Activated naive CD4-positive, alpha-beta T cell treated with anti-CD3 and anti-CD28 coated beads, Interleukin-2, amount 50 U/mL, for 16 hours (primary cell): ENCODE measurements around the gene NR2F2.

Experiments used
- DNase-seq: peaks from one replicate; pipeline ENCODE4 v3.0.0-alpha.2; 2020

The NR2F2 gene

DNA sequence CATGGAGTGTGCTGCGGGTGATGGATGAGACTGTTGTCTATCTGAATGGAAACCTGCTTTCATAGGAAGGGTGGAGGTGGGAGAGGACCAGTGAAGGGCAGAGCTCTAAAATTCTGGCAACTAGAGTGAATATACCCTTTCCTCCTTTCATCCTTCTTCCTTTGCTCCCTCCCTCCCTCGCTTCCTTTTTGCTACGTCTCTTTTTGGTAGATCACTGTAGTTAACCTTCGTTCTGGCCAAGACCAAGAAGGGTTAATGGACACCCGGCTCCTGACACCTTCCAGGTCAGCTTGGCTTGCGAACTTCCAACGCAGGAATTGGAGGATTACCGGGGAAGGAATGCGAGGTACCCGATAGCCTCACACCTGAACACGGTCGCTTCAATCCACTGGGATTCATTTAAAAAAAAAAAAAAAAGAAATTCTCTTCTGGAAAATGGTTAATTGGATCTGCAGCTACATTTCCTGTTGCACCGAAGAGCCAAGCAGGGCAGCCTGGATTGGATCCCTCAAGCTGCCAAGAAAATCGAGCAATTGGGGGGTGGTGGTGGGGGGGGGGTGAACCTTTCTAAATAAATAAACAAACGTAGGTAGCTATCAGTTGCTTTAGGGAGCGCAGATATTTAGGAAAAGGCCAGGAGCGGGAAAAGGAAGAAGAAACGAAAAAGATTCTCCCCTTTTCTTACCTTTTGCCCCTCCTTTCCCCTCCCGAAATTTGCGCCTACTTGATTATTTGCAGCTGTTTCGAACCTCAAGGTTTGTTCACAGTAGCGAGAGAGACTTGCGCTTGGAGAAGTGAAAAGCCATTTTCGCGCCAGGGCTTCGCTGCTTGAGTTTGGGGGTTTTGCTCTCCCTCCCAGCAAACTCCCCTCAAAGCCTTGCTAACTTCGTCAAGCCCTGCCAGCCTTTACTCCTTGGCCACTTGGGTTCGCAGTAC, 9.5 kb upstream of the NR2F2 start:
- no peak for DNase-seq

DNA sequence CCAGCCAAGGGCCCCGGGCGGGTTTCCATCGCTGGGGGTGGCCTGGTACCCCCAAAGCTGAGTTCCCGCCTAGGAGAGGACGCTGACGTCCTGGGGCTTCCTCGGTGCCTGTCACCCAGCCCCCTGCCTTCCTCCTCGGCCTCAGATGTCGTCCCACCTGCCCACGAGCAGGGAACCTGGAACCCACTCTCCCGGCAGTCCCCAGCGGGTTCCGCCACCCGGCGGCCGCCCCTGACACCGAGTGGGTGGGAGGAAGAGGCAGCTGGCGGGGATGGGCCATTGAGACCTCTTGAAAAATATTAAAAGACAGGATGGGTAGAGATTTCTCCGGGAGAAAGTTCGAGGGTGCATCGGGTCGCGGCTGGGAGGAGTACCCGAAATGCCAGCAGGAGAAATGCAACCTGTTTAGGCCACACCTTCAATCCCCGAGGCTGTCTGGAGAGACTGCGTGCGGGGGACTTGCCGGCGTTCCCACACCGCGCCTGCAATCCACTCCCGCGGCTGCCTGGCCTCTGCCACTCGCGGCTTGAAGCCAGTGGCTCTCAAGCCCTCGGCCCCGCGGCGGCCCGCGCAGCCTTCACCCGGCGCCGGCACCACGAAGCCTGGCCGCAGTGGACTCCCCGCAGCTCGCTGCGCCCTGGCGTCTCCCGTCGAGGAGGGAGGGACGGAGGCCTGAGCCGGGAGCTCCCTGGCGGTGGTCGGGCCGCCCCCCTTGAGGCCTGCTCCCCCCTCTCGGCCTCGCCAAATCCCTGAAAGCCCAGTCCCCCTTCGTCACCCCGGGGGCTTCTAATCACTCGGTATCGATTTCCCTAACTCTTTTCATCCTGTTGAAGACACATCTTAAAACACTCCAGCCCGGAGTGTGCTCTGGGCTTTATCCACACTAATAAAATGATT, 8.6 kb upstream of the NR2F2 start:
- no peak for DNase-seq

DNA sequence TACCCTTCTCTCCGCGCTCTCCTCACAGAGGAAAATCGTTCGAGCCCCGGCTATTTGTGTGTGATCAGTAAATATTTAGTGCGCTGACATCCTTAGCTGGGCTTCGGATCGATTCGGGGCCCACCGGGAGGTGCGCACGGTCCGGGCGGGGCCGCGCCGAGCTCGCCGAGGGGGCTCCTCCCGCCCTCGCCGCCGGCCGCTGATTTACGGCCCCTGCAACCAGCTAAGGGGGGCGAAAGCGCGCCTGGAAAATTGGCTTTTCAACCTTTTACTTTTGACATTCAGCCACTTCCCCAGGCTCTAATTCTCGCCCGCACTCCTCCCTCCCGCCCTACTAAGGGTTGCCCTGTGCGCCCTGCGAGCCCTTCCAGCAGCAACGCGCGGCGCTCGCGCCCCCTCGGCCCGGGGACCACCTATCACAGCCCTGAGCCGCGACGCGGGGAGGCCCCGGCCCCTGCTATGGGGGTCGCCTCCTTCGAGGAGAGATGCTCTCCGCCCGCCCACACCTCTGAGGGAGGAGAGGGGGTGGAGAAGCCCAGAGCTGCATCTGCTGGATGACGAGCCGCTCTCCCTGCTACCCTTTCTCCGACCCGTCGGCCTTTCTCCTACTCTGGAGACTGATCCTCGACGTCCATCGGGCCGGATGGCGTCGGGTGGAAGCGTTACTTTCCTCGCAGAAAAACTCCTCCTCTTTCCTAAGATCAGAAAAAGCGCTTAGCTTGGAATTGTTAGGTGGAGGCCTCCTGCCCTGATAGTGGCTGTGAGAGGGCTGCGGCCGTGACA, 7.8 kb upstream of the NR2F2 start:
- DNase-seq, result no peak

DNA sequence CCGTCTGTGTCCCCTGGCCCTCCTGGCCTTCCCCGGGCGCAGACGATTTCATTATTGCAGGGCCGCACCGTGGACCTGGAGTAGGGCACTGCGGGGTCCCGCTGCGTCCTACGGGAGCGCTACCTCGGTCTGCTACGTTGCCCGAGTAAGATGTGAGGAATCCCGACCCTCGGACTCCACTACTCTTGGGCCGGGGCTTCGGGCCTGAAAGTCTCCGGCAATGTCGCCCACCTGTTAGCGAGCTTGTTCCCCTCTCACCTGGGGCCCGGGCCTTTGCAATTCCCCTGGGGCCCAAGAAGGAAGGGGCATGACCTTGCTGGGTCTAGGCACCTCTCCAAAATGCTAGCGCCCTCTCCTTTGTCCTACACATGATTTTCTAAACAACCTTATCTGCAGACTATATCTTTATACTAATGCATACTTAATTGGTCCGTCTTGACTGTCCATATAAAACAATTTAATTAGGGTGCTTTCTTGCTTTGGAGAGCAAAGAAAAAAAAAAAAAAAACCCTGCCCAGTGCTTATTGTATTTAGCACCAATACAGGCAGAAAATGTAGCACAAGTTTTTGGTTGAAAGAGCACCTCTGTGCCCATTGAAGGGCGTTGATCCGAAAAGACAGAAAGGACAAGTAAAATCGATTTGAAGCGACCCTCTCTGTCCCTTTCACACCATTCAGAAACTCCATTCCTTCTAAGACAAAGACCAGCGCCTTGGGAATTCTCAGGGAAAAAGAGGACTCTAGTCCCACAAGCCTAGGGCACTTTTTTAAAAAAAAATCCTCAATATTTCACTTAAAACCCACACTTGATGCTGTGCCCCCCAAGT, 7.0 kb upstream of the NR2F2 start:
- DNase-seq, result no peak

DNA sequence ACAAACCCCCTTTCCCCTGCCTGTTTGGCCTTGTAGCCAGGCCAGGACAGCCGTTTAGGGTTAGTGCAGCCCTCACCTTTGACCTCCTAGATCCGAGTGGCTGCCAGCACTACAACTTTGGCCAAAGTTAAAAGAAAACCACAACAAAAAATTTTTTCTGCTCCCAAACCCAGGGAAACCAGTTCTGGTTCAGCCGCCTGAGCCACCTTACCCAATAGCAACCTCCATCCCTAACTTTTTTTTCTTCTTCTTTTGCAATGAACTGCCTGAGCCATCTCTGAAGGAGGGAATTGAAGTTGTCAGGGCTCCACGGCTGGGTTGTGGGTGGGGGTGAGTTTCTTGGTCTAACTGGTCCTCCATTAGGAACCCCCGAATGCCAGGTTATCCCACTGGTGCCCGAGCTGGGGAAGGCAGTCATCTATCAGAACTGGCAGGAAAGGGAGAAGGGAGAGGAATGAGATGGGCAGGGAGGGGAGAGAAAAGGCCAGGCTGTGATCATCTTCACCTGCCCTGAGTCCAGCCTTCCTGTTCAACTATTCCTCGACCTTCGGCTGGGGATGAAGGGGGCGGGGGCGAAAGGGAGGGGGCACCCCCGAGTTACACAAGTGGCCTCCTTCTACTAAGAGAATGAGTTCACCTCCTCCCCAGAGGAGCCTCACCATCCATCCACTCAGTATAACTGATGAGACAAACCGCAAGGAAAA, 6.2 kb upstream of the NR2F2 start:
- no peak for DNase-seq

DNA sequence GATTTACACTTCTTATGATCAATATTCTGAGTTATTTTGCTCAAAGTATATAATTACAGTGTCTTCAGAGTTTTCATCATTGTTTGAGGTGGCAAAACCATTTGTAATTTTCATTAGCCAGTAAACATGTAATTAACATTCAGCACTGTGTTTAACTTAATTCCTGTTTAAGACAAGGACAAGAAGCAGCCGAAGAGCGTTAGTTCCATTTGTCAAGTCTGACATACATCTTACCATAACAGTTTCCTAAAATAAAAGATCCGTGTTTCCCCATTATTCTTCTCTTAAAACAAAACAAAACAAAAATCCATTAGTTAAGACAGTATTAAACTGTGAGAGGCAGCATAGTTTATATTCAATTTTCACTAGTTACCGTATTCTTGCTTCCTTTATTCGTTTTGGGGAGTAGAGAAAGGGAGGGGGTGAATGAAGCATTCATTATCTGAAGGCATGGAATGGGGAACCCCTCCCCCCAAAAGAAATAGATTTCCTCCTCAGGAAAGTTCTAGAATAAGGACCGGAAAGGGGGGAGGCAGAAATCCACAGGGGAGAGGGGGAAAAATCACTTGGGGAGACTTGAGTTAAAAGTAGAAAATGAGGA, 5.5 kb upstream of the NR2F2 start:
- DNase-seq, result no peak

DNA sequence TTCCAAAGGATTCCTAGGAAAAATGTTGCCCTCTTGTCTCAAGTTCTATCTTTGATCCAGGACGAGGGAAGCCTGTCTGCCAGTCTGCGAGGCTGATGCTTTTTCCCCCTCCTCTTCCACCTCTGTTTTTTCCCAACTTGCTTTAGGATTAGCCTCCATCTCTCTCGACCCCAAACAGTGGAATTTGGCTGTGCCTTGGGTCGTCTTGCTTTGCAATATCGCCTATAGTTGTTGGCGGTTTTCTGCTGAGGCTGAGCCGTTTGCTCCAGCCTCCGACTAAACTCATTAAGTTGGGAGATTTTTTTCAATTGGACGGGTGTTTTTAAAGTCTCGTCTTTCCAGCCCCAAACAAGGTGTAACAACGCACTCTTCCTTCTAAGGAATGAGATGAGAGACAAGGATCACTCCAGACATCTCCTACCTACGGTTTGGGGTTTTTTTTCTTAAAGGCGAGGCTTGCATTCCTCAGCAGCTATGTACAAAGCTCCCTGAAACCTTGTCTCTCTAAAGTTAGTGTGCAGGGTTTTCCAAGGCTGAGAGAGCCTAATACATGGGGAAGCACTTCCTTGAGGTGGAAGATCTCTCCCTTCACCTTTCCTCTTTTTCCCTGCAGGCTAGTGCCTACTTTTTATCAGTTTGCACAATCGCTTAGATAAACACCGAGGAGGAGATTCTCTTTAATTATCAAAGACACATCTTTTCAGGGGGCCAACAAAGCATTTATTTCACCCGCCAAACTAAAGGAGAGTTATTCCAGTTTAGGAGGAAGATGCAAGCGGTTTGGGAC, 4.8 kb upstream of the NR2F2 start:
- DNase-seq, result no peak

DNA sequence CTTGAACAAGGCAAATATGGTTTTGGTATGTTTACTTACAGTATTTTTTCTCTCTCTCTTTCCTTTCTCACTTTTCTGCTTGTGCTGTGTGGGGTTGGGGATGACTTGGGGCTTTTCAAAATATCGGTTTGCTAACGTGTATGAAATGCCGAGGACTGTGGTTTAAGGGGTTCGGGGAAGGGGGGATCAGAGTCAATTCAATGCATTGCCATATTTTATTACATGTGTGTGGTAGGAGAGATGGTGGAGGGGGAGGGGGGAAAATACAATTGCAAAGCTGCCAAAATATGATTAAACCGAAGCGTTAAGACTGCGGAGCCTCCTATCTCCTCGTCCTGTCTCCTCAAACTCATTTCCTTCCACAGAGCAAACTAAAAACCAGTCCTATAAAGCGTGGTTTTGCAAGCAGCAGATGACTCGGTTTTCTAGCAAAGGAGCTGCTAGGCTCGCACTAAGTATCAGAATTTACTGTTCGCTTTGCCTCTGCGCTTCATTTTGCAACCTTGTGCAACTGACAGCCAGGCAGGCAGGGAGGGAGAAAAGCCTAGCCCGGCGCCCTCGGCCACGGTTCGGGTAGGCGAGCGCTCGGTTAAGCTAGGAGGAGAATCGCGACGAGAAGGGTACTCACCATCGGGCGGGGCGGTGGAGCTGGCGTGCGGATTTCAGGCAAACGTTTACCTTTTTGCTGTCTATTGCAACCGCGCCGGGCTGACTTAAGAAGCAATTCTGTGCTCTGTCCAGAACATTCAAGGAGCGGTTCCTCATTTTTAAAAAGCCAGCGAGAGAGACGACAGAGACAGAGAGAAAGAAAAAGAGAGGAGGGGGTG, 4.0 kb upstream of the NR2F2 start:
- DNase-seq, result no peak

DNA sequence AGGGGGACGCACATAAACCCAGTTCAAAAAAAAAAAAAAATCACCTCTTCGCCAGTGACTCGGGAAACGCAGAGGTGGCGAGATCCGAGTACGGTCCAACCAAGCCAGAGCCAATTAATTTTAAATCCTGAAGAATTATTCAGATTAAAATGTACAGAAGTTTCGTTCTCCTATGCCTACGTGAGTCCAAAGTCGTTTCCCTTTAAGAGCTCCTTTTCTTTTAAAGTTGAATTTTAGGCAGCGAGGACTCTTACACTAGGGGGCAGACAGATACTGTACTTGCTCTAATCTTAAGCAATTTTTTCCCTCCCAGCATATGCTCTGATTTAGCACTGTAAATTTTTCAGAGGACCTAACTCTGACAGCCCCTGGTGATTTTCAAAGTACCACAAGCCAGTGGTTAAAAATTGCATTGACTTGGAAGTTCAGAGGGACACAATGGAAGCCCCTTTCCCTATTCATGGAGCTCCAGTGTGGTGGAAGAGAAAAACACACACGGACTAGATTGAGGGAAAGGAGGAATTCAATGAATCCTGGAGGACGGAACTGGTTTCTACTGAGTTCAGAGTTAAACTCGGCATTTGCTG, 3.3 kb upstream of the NR2F2 start:
- no peak for DNase-seq

DNA sequence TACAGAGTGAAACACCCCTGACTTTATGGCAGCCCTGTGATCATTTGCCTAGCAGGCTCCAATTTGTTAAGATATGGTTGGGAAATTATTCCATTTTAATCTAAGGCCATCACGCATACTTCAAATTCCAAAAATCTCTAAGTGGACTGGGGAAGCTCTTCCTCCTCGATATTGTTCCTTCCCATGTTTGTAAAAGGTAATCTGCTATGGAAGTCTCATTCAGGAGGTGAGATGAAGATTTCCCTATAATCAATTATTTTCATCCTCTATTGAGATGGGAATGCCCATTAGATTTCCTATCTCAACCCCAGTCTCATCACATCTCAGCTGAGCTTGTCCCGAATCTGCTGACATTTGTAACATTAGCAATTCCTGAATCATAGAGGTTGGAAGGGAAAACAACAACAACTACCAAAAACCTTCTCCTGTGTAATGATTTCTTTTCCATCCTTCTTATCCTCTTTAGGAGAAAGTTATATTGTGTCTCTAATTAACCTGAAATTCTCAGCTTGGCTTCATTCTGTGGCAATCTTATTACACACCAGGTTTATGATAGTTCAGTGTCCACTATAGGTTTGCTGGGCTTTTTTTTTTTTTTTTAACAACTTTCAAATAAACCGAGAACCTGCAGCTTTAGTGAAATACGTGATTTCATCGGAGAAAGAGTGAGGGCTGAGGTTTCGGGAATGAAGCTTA, 2.2 kb upstream of the NR2F2 start:
- no peak for DNase-seq

DNA sequence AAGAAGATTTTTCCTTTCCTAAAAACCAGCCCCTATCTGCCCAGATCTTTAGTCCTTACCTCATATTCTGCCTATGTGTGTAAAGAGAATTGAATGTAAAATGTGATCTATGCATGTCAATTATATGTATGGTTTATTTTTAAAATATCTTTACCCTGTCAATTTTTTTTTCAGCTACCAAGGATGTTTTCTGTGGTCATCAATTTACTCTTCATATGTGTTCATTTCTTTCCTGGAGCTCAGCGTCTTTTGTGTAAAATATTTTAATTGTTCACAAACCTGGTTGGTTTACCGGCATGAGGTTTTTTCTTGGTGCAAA, 1.7 kb upstream of the NR2F2 start:
- no peak for DNase-seq

DNA sequence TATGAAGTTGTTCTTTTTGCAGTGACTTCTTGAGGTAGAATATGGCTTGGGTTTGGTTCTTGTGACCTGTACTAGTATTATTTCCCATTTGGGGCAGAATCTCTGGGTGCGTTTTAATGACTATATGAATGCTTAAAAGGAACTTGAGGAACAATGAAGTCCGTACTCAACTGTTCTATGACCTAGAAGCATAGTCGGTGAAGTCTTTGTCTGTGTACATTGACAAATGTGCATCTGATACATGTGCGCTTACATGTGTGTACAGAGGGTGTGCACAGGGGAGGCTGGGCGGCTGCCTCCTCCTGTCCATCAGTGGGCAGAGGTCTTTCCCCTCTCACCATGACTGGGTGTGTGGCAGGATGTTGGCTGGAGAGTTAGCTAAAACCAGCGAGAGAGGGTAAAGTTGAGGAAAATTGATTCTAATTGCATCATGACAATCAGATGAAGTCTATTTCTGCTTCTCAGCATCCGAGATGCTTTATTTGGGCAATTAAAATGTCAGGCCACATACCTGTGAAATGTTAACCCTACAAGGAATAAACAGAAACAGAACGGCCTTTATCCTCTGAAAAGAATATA, 1.0 kb upstream of the NR2F2 start:
- DNase-seq, result no peak

DNA sequence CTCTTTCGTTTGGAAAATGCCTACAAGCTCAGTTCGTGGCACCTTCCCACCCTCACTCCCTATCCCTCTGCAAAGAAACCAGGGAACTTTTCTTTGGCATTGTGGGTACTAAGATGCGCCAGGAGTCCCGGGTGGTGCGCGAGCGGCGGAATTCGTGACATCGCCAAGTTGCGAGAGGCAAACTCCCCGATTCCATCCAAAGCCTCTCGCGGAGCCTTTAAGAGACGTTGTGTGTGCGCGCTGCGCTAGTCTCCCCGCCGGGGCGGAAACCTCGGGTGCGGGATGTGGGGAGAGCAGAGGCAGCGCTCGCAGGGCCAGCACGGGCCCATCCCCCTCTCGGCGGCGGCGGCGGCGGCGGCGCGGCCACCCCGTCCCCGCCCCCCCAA, 443 bp upstream of the NR2F2 start:
- no peak for DNase-seq

DNA sequence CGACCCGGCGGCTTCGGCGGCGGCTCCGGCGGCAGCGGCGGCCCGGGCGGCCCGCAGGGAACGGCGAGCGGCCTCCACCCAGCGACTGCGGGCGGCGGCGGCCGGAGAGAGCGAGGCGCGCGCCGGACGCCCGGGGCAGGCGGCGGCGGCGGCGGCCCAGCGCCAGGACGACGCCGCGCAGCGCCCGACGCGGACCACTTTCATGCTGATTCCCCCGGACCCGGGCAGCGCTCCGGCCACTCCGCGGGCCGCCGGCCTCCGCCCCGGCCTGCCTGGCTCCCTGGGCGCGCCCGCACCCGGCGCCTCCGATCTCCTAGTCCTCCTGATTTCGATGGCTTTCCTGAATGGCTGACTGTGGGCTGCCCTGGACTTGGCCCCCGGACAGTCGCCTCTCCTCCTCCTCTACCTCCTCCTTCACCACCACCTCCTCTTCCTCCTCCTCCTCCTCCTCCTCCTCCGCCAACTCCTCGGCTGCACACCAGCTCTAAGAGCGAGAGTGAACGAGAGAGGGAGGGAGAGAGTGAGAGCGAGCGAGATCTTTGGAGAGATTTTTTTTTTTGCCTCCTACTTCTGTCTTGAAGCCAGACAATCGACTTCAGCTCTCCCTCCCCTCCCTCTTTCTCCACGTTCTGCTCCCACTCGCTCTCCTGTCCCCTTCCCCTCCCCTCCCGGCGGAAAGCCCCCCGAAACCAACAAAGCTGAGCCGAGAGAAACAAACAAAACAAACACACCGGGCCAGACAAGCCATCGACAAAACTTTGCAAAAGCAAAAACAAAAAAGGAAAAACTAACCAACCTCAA, 844 bp downstream of the NR2F2 start:
- DNase-seq, result no peak

DNA sequence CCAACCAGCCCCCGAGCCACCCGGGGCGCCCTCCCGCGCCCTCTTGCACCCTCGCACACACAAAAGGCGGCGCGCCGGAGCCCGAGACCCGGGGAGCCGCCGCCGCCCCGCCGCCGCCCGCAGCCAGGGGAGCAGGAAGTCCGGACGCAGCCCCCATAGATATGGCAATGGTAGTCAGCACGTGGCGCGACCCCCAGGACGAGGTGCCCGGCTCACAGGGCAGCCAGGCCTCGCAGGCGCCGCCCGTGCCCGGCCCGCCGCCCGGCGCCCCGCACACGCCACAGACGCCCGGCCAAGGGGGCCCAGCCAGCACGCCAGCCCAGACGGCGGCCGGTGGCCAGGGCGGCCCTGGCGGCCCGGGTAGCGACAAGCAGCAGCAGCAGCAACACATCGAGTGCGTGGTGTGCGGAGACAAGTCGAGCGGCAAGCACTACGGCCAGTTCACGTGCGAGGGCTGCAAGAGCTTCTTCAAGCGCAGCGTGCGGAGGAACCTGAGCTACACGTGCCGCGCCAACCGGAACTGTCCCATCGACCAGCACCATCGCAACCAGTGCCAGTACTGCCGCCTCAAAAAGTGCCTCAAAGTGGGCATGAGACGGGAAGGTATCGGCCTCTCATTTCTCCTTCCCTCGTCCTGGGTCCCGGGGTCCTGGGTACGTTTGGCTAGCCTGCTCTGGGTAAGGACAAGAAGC, 1.6 kb downstream of the NR2F2 start:
- DNase-seq, result no peak

DNA sequence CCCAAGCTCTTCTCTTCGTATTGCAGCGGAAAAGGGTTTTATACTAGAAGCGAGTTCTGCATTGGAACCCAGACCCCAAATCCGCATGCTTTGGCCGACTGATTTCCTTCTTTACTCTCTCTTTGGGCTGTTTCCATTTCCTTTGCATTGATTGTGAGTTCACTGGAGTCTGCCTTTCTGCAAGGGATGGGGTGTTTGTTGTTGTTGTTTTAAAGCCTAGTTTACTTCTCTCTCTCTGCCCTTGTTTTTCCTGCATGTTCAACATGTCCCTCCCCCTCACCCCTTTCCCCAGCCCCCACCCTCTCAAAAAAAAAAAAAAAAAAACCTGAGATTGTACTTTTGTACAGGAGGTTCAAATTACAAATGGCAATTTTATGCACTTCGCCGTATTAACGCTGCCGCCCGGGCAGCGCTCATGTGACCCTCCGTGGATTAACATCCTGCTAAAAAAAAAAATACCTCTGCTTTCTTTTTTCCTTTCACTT, 2.2 kb downstream of the NR2F2 start:
- no peak for DNase-seq
